HEK293 (cell line): ENCODE results near the gene SCN10A.

Source experiments
- CTCF ChIA-PET: fragments of 350-600 bp; formaldehyde crosslinking; extraction: SDS; loops from one replicate; lab custom pipeline; 2021; ENCODE audit warnings: antibody characterized with exemption; lab: Yijun Ruan, JAX
- POLR2A ChIA-PET: fragments of 300-600 bp; formaldehyde crosslinking; extraction: SDS; loops from one replicate; lab custom pipeline; 2020; ENCODE audit warnings: antibody characterized with exemption, inconsistent platforms; lab: Yijun Ruan, JAX
- H3K27ac ChIP-seq: fragments of 200-500 bp; sonication (Bioruptor generic); 2 replicates; pipeline ENCODE4 v1.5.1; 2014; ENCODE audit warnings: low read depth, low read length, control low read depth, inconsistent platforms; ENCODE audit errors: extremely low read depth
- H3K36me3 ChIP-seq, 2 experiments: fragments of 200-500 bp in 1 of 2; sonication (Bioruptor generic) in 1 of 2; 1 replicate in 1 of 2; 2 replicates in 1 of 2; pipeline ENCODE4 v1.5.1; 2014 to 2017; ENCODE audit warnings: inconsistent platforms in 2 of 2, low read length in 2 of 2; ENCODE audit not compliant: control insufficient read depth in 2 of 2, insufficient read depth in 1 of 2
- H3K4me1 ChIP-seq: fragments of 200-500 bp; sonication (Bioruptor generic); 2 replicates; pipeline ENCODE4 v1.5.1; 2014; ENCODE audit warnings: mild to moderate bottlenecking, low read length, inconsistent platforms; ENCODE audit not compliant: control insufficient read depth, insufficient read depth
- H3K4me3 ChIP-seq: 2 replicates; pipeline ENCODE4 v1.5.1; 2011; ENCODE audit warnings: low read depth, mild to moderate bottlenecking, control low read depth, low read length, moderate library complexity
- H3K9me3 ChIP-seq: fragments of 200-500 bp; sonication (Bioruptor generic); 2 replicates; pipeline ENCODE4 v1.5.1; 2014; ENCODE audit warnings: low read depth, low read length, inconsistent platforms; ENCODE audit not compliant: control insufficient read depth, insufficient read depth
- EGR2 ChIP-seq: fragments of 450-650 bp; formaldehyde crosslinking; IDR thresholded peaks from 2 replicates; pipeline ENCODE4 v1.5.1; 2016; ENCODE audit warnings: low read depth, missing biosample characterization, missing genetic modification characterization
- KLF7 ChIP-seq: fragments of 450-650 bp; formaldehyde crosslinking; IDR thresholded peaks from 2 replicates; pipeline ENCODE4 v1.5.1; 2016; ENCODE audit warnings: missing biosample characterization, missing genetic modification characterization, borderline replicate concordance
- MYNN ChIP-seq: fragments of 450-650 bp; formaldehyde crosslinking; IDR thresholded peaks from 2 replicates; pipeline ENCODE4 v1.5.1; 2016; ENCODE audit warnings: missing biosample characterization, missing genetic modification characterization, borderline replicate concordance
- TCF7L2 ChIP-seq: IDR thresholded peaks from 2 replicates; pipeline ENCODE4 v1.6.1; 2011; ENCODE audit warnings: low read depth, mild to moderate bottlenecking, inconsistent platforms, low read length, moderate library complexity, borderline replicate concordance
- ZFP3 ChIP-seq: fragments of 450-650 bp; formaldehyde crosslinking; IDR thresholded peaks from 2 replicates; pipeline ENCODE4 v1.5.1; 2016; ENCODE audit warnings: low read depth, missing biosample characterization, missing genetic modification characterization
- ZNF19 ChIP-seq: fragments of 450-650 bp; formaldehyde crosslinking; IDR thresholded peaks from 2 replicates; pipeline ENCODE4; 2016; ENCODE audit warnings: missing biosample characterization, missing genetic modification characterization, low read depth
- ZNF23 ChIP-seq: fragments of 450-650 bp; formaldehyde crosslinking; IDR thresholded peaks from 2 replicates; pipeline ENCODE4 v1.5.1; 2016; ENCODE audit warnings: missing biosample characterization, missing genetic modification characterization, borderline replicate concordance
- ZNF426 ChIP-seq: fragments of 450-650 bp; formaldehyde crosslinking; IDR thresholded peaks from 2 replicates; pipeline ENCODE4 v1.5.1; 2017; ENCODE audit warnings: missing biosample characterization, missing genetic modification characterization, mild to moderate bottlenecking, inconsistent platforms, moderate library complexity
- ZNF521 ChIP-seq: fragments of 450-650 bp; formaldehyde crosslinking; IDR thresholded peaks from 2 replicates; pipeline ENCODE4 v1.5.1; 2017; ENCODE audit warnings: missing biosample characterization, mild to moderate bottlenecking, missing genetic modification characterization
- ZNF529 ChIP-seq: fragments of 450-650 bp; formaldehyde crosslinking; IDR thresholded peaks from 2 replicates; pipeline ENCODE4 v1.5.1; 2017; ENCODE audit warnings: missing genetic modification characterization, missing biosample characterization; ENCODE audit not compliant: insufficient replicate concordance
- ZNF549 ChIP-seq: fragments of 450-650 bp; IDR thresholded peaks from 2 replicates; pipeline ENCODE4 v1.5.1; 2018; ENCODE audit warnings: missing biosample characterization, missing genetic modification characterization, mild to moderate bottlenecking, inconsistent platforms, moderate library complexity
- ZNF558 ChIP-seq: fragments of 450-650 bp; formaldehyde crosslinking; IDR thresholded peaks from 2 replicates; pipeline ENCODE4 v1.5.1; 2016; ENCODE audit warnings: missing biosample characterization, missing genetic modification characterization
- ZNF560 ChIP-seq: fragments of 450-650 bp; formaldehyde crosslinking; IDR thresholded peaks from 2 replicates; pipeline ENCODE4 v1.5.1; 2017; ENCODE audit warnings: missing biosample characterization, missing genetic modification characterization, borderline replicate concordance
- ZNF596 ChIP-seq: fragments of 450-650 bp; IDR thresholded peaks from 2 replicates; pipeline ENCODE4 v1.5.0; 2018; ENCODE audit warnings: missing biosample characterization, mild to moderate bottlenecking, missing genetic modification characterization, moderate library complexity
- ZNF677 ChIP-seq: fragments of 450-650 bp; IDR thresholded peaks from 2 replicates; pipeline ENCODE4 v1.5.0; 2018; ENCODE audit warnings: missing biosample characterization, mild to moderate bottlenecking, missing genetic modification characterization, moderate library complexity
- ZNF747 ChIP-seq: fragments of 450-650 bp; formaldehyde crosslinking; IDR thresholded peaks from 2 replicates; pipeline ENCODE4 v1.5.1; 2016; ENCODE audit warnings: missing biosample characterization, missing genetic modification characterization
- TF ChIP-seq, protein P1 (sequence below): fragments of 450-650 bp; formaldehyde crosslinking; IDR thresholded peaks from 2 replicates; pipeline ENCODE4 v1.5.1; 2016; ENCODE audit warnings: missing biosample characterization, missing genetic modification characterization, borderline replicate concordance
- TF ChIP-seq, protein P2 (sequence below): fragments of 450-650 bp; formaldehyde crosslinking; IDR thresholded peaks from 2 replicates; pipeline ENCODE4 v1.5.1; 2016; ENCODE audit warnings: missing biosample characterization, missing genetic modification characterization
- TF ChIP-seq, protein P3 (sequence below): IDR thresholded peaks from 2 replicates; pipeline ENCODE4 v1.6.1; 2011; ENCODE audit warnings: mild to moderate bottlenecking, low read depth, low read length, borderline replicate concordance
- TF ChIP-seq, protein P4 (sequence below): fragments of 450-650 bp; formaldehyde crosslinking; IDR thresholded peaks from 2 replicates; pipeline ENCODE4 v1.5.1; 2016; ENCODE audit warnings: missing biosample characterization, missing genetic modification characterization

SCN10A gene

DNA sequence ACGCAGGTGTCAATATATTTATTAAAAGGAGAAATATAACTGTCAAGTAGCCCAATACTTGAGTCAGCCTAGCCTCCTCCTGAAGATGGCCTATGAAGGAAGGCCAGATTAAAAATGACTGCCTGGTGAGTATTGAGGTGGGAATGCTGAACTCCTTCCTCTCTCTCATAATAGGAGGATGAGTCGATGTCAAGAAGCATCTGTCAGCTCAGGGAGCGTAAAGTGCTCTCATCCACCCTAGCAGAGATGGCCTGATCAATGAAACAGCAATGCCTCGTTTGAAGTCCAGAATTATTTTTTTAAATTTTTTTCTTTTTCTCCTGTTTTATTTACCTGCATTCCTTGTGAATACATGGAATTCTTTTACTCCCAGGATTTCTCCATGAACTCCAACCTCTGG is 58.3 kb downstream of the SCN10A start (continued):
- no peak for TF ChIP-seq ZNF19 (tag by site-specific recombination)
- no peak for TF ChIP-seq ZNF521 (tag by site-specific recombination)
- TF ChIP-seq, protein P1, sequence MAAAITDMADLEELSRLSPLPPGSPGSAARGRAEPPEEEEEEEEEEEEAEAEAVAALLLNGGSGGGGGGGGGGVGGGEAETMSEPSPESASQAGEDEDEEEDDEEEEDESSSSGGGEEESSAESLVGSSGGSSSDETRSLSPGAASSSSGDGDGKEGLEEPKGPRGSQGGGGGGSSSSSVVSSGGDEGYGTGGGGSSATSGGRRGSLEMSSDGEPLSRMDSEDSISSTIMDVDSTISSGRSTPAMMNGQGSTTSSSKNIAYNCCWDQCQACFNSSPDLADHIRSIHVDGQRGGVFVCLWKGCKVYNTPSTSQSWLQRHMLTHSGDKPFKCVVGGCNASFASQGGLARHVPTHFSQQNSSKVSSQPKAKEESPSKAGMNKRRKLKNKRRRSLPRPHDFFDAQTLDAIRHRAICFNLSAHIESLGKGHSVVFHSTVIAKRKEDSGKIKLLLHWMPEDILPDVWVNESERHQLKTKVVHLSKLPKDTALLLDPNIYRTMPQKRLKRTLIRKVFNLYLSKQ, result no peak
- TF ChIP-seq, all 188 proteins: peak for 0

DNA sequence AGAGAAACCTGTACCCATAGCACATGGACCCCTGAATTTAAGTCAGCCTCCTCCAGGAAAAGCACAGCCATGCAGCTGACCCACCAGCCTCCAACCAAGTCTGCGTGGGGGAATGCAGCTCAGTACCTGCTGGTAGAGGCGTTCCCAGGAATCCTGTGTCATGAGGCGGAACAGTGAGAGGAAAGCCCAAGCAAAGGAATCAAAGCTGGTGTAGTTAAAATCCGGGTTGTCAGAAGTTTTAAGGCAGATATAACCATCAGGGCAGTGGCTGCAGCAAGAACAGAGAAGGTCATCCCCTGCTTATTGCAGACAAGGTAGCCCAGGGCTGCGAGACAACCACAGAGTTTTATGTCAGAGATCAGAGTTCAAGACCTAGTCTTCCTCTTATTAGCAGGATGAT is 59.1 kb downstream of the SCN10A start:
- H3K27ac ChIP-seq, result no peak overlapping the region
- no peaks in the 10 kb centered on the region for H3K4me1 ChIP-seq
- ChIA-PET POLR2A (no interaction called here), CTCF (interaction anchor here (0.9 kb wide), 2 partner anchors 21 to 23 kb away, joined by 4 read pairs; no protein-coding TSS in a partner anchor)
- H3K4me3 ChIP-seq, result no peak overlapping the region
- H3K36me3 ChIP-seq, result no peaks in the 10 kb centered on the region
- TF ChIP-seq ZNF426 (tag by site-specific recombination) (no peak), ZNF677 (tag by site-specific recombination) (no peak), KLF7 (tag by site-specific recombination) (no peak), ZFP3 (tag by site-specific recombination) (no peak), ZNF23 (tag by site-specific recombination) (no peak), TCF7L2 (no peak), ZNF558 (no peak), EGR2 (tag by site-specific recombination) (no peak), MYNN (no peak), ZNF529 (tag by site-specific recombination) (no peak), ZNF596 (no peak), ZNF560 (tag by site-specific recombination) (no peak)
- TF ChIP-seq, protein P2, sequence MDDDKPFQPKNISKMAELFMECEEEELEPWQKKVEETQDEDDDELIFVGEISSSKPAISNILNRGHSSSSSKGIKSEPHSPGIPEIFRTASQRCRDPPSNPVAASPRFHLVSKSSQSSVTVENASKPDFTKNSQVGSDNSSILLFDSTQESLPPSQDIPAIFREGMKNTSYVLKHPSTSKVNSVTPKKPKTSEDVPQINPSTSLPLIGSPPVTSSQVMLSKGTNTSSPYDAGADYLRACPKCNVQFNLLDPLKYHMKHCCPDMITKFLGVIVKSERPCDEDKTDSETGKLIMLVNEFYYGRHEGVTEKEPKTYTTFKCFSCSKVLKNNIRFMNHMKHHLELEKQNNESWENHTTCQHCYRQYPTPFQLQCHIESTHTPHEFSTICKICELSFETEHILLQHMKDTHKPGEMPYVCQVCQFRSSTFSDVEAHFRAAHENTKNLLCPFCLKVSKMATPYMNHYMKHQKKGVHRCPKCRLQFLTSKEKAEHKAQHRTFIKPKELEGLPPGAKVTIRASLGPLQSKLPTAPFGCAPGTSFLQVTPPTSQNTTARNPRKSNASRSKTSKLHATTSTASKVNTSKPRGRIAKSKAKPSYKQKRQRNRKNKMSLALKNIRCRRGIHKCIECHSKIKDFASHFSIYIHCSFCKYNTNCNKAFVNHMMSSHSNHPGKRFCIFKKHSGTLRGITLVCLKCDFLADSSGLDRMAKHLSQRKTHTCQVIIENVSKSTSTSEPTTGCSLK, result no peak
- TF ChIP-seq, protein P3, sequence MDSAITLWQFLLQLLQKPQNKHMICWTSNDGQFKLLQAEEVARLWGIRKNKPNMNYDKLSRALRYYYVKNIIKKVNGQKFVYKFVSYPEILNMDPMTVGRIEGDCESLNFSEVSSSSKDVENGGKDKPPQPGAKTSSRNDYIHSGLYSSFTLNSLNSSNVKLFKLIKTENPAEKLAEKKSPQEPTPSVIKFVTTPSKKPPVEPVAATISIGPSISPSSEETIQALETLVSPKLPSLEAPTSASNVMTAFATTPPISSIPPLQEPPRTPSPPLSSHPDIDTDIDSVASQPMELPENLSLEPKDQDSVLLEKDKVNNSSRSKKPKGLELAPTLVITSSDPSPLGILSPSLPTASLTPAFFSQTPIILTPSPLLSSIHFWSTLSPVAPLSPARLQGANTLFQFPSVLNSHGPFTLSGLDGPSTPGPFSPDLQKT, result no peak
- H3K9me3 ChIP-seq, result no peaks in the 10 kb centered on the region

DNA sequence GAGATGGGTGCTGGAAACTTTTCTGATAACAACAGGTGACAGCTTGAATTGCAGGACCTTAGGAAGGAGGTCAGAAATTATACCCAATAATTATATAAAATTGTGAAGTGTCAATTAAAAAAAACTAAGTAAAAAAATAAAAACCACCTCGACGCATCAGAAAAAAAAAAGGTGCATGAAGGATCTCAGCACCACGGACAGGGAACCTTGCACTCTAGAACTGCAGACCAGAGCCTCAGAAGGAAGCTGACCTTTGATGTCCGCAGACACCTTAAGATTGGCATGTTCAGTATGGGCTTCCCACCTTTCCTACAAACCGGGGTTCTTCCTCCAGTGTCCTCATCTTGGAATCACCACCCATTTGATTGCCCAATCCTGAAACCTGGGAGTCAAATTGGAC is 60.9 kb downstream of the SCN10A start:
- H3K36me3 ChIP-seq, result no peaks in the 10 kb centered on the region
- TF ChIP-seq, protein P4, sequence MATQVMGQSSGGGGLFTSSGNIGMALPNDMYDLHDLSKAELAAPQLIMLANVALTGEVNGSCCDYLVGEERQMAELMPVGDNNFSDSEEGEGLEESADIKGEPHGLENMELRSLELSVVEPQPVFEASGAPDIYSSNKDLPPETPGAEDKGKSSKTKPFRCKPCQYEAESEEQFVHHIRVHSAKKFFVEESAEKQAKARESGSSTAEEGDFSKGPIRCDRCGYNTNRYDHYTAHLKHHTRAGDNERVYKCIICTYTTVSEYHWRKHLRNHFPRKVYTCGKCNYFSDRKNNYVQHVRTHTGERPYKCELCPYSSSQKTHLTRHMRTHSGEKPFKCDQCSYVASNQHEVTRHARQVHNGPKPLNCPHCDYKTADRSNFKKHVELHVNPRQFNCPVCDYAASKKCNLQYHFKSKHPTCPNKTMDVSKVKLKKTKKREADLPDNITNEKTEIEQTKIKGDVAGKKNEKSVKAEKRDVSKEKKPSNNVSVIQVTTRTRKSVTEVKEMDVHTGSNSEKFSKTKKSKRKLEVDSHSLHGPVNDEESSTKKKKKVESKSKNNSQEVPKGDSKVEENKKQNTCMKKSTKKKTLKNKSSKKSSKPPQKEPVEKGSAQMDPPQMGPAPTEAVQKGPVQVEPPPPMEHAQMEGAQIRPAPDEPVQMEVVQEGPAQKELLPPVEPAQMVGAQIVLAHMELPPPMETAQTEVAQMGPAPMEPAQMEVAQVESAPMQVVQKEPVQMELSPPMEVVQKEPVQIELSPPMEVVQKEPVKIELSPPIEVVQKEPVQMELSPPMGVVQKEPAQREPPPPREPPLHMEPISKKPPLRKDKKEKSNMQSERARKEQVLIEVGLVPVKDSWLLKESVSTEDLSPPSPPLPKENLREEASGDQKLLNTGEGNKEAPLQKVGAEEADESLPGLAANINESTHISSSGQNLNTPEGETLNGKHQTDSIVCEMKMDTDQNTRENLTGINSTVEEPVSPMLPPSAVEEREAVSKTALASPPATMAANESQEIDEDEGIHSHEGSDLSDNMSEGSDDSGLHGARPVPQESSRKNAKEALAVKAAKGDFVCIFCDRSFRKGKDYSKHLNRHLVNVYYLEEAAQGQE (tag by site-specific recombination), result peak; percentile 92
- no peak for TF ChIP-seq ZNF549 (tag by site-specific recombination)
- no peak for TF ChIP-seq ZNF747 (tag by site-specific recombination)
- ChIA-PET POLR2A (no interaction called here), CTCF (no interaction called here)
- no peaks in the 10 kb centered on the region for H3K9me3 ChIP-seq
- no peak overlapping the region for H3K27ac ChIP-seq
- no peaks in the 10 kb centered on the region for H3K4me1 ChIP-seq
- no peak overlapping the region for H3K4me3 ChIP-seq
